Activated T-helper 1 cell treated with Interleukin-2 at 50 U/mL for 16 hours (primary cell): ENCODE measurements around the gene SH3BP2.

ENCODE experiments used
- DNase-seq: peaks from one replicate; pipeline ENCODE4 v3.0.0-alpha.2; 2020; ENCODE audit warnings: low read depth

The SH3BP2 gene

DNA sequence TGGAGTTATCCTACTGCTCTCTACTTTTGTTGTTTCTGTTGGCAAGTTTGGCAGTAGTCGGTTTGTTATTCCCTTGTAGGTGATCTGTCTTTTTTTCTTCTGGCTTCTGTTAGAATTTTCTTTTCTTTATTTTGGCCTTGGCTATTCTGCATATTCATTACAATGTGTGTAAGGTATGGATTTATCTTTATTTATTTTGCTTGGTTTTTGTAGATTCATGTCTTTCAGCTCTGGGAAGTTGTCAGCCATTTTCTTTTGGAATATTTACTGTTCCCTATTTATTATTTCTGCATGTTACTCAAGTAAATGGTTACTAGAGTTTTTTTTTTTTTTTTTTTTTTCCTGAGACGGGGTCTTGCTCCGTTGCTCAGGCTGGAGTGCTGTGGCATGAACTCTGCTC lies 63.4 kb downstream of the SH3BP2 start:
- no peak for DNase-seq

DNA sequence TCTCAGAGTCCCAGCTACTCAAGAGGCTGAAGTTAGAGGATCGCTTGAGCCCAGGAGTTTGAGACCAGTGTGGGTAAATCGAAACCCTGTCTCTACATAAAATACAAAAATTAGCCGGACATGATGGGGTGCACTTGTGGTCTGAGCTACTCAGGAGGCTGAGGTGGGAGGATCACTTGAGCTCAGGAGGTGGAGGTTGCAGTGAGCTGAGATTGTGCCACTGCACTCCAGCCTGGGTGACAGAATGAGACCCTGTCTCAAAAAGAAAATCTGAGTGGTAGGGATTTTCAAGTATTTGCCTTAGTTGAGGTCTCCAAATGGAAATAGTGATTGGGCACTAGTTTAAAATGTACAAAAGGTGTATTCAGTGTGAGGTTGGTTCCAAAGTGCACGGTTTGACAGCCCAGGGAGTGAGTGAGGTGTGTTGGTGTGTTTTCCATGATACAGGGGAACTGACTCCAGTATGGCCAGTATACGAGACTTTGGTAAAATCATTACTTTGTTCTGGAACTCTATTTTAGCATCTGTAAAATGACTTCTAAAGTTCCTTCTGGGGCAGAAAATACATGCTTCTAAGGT lies 64.6 kb downstream of the SH3BP2 start:
- DNase-seq = no peak

DNA sequence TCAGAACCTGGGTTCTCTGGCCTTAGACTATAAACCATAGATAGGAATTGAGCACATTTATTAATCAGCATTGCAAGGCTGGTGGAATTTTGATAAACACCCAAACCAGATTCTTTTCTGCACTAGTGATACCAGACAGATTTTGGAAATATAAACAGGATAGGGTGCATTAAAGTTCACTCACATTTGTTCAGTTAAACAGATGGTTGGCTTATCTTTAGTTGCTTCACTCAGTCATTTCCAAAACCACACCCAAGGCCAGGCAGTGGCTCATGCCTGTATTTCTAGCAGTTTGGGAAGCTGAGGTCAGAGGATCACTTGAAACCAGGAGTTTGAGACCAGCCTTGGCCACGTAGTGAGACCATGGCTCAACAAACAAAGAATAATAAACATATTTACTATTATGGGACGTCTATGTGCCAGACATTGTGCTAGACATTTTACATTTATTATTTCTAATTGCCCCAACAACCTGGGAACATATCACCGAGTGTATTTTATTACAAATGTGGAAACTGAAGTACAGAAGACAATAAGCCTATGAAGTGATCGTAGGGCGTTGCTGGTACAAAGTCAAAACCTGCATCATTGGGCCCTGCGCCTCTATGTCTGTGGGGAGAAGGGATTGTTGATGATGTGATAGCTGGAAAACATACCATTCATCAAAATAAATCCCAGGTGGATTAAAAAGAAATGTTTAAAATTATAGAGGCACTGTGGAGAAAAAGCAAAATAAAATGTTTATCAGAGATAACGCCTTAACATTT lies 65.7 kb downstream of the SH3BP2 start:
- no peak for DNase-seq

DNA sequence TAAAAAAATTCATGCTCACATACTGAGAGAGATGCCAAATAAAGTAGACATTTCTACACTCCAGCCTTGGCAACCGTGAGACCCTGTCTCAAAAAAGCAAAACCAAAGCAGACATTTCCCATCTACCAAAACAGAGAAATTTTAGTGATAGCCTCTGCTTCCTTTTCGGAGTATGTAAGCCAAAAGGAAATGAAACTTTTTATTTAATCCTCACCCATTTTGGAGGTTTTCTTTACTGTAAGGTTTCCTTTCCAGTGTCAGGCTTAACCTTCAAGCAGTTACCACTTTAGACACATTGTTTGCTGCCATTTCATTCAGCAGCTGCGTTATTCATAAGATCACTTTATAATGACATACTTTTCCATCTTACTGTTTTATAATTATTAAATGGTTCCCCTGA lies 66.6 kb downstream of the SH3BP2 start:
- no peak for DNase-seq

DNA sequence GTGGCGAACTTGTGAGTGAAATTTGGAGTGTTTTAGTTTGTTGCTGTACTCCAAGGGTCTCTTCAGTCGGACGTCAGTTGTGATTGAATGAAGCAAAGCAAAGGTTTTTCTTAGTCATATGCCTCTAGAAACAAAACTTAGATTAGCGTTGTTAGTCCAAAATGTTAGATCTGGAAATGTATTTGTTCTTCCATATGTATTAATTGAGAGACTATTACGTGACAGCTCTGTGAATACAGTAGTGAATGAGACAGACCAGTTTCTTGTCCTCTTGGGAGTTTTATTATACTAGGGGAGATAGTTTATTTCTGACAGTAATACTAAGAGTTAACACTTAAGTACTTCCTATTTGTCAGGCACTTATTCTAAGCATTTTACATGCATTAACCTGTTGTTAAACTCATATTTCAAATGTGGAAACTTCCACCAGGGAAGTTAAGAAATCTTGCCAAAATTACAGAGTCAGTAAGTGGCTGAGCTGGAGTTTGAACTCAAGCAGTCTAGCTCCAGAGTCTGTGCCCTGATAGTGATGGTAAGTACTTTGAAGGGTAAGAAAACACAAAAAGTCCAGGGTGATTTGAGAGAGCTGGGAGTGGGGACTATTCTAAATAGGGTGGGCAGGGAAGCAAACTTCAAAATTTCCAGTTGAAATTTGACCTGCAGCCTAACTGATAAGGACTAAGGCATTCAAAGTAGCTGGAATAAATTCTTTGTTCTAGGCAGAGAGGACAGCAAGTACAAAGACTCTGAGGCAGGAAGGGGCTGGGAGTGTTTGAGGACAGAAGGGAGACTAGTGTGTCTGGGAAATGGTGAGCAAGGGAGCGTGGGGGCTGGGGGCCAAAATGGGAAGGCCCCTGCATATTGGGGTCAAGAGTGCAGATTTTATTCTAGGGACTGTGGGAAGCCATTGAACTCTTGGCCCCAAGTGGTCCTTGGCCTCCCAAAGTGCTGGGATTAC lies 67.8 kb downstream of the SH3BP2 start:
- DNase-seq = no peak

DNA sequence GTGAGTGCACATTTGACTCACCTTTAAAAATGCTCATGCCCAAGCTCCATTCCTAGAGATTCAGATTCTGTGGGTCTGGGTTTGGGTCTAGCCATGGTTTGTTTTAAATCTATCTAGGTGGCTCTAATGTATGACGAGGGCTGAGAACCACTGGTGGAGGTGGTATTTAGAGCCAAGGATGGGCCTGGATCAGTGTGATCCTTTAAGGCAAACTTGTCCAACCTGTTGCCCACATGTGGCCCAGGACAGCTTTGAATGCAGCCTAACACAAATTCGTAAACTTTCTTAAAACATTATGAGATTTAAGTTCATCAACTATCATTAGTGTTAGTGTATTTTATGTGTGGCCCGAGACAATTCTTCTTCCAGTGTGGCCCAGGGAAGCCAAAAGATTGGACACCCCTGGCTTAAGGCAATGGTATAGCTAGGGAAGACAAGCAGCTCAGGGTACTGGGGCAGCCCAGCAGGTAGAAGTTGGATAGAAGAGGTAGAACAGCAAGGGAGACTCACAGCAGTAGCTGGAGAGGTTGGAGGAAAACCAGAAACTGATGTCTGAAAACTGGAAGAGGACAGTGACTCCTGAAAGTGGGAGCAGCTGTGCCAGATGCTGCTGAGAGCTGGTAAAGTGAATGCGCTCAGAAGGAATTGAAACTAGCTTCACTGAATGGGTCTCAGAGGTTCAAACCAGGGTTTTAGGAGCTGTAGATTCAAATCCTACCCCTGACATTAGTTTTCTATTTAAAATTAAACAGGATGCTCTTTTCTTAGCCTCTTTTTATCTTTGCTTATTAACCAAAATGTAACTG lies 68.9 kb downstream of the SH3BP2 start:
- no peak for DNase-seq

DNA sequence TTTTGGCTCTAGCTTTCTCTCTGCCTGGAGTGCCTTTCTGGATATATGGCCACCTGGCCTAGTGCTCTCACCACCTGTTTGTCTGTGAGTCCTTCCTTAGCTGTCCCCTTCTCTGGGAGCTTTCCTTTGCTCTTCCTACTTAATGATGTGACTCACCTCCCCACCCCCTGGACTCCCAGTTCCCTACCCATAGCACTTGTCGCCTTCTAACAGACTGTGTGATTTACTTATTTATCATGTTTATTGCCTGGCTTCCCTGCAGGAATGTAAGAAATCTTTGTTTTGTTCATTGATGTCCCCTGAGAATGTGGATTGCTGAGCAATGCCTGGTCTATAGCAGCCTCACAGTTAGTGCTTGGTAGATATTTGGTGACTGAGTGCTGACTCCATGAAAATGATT lies 69.6 kb downstream of the SH3BP2 start:
- no peak for DNase-seq

DNA sequence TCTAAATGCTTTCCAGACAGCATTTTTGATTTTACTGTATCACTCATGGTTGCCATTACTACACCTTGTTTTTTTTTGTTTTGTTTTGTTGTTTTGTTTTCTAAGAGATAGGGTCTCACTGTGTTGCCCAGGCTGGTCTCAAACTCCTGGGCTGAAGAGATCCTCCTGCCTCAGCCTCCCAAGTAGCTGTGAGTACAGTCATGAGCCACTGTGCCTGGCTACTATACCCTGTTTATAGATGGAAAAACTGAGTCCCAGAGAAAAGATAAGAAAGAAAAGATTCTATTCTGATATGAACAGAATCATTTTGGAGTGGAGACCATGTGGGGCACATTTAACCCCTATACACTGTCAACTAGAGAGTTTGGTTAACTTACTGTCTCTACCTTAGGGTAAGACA lies 70.8 kb downstream of the SH3BP2 start:
- DNase-seq = no peak

DNA sequence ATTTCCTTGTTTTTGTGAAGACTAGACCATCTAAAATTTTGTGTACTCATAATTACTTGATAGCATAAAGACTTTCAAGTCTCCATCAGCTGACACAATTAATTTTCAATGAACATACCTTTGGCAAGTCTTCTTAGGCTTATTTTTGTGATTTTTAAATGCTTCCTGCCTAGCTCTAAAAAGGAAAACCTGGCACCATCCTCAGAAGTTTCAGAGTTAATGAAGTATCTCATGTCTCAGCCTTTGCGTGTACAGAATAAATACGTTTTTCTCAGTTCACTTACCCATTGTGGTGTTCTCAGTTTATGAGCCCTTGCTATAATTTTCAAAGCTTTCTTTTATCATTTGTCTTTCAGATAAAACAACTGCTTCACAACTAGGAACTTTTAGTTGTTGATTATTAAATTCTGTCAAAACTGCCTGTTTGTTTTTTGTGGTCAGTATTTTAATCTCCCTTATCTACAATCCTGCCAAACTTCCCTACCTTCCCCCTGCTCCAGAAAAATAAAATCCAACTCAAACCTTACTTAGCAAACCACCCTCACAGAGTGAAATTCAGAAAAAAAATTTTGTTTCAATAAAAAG lies 72.4 kb downstream of the SH3BP2 start:
- DNase-seq = no peak

DNA sequence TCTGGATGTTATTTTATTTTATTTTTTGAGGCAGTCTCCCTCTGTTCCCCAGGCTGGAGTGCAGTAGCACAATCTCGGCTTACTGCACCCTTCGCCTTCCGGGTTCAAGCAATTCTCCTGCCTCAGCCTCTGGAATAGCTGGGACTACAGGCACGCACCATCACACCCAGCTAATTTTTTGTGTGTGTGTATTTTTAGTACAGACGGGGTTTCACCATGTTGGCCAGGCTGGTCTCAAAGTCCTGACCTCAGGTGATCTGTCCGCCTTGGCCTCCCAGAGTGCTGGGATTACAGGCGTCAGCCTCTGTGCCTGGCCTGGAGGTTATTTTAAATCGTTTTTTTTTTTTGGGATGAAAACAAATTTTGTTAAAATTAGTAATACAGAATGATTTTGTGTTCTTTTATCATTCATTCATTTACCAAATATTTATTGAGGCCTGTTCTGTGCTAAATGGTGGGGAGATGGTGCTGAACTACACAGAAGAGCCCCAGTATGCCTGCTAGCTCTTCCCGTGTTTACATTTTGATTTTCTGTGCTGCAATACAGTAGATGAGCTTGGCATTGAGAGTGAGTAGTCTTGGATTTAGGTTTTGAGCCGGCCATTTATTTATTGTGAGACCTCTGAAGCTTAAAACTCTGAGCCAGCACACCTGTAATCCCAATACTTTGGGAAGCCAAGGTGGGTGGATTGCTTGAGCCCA lies 73.4 kb downstream of the SH3BP2 start:
- no peak for DNase-seq

DNA sequence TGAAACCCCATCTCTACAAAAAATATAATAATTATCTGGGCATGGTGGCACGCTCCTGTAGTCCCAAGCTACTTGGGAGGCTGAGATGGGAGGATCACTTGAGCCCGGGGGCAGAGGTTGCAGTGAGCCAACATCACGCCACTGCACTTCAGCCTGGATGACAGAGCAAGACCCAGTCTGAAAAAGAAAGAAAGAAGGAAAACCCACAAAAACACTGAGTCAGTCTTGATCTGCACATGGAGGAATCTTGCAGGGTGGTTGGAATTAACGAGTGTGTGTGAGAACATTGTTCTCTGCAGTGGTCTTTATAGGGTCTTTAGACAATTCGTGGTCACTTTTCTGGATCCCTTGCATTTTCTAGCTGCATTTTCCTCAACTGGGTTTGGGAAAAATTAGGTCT lies 74.0 kb downstream of the SH3BP2 start:
- no peak for DNase-seq

DNA sequence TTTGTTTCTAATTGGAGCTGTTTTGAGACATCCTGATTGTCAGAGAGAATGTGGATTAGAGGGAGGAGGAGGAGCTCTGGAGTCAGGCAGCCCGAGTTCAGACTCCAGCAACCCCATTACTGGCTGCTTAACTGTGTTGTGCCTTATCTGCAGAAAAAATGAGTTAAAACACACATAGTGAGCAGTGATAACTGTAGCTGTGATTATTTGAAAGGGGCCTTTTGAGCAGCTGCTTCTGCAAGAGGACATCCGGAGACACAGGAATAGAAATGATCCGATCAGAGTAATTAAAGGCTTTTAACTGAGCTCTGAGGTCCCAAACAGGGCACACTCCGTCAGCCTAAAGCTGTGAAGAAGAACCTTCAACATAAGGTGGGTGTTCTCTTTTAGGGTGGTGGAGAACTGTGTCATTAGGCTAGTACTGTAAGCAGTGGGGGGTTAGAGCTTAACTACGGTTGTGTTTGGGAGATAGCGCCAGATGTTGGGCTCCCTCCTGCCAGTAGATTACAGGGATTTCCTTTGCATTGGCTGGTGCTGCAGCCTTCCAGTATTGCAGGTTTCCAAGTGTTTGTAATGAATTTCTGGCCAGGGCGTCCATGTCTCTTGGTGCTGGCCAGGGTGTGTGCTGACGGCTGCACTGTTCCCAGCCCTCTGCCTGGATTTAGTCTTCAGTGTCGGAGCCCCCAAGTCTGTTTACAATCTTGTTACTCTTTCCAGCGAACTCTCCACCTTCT lies 75.0 kb downstream of the SH3BP2 start:
- no peak for DNase-seq

DNA sequence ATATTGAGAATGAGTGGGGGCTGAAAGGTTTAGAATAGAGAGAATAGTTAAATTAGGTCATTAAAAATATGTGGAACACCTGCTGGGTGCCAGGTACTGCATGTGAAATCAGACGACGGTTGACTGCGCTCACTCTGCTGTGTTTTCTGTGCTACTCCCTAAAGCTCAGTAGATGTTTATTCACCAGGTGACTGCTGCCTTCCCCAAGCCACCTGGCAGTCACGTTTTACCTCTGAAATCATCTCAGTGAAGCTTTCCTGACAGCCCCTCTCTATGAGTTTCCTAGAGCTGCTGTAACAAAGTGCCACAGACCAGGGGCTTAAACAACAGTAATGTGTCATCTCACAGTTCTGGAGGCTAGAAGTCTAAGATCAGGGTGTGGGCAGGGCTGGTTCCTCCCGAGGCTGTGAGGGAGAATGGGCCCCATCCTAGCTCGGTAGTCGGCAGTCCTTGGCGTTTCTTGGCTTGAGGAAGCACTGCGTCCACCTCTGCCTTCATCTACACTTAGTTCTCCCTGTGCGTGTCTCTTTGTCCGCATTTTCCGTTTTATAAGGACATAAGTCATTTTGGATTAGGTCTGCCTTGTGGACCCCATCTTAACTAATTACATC lies 76.1 kb downstream of the SH3BP2 start:
- no peak for DNase-seq

DNA sequence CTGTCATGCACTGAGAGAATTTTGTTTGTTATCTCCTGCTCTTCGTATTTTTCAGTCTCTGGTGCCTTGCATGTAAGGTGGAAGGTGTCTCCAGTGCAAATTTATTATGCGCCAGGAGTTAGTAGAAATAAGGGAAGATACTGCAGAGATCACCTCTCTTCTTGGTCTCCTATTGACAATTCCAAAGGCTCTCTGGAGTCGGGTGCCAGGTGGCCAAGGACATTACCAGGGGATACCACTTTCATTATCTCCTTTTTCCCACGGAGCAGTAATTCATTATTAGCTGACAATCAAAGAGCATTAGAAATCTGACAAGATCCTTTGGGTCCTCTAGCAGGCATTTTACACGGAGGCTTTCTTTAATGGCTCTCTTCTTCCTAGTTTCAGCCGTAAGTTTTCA lies 76.8 kb downstream of the SH3BP2 start:
- DNase-seq = no peak

DNA sequence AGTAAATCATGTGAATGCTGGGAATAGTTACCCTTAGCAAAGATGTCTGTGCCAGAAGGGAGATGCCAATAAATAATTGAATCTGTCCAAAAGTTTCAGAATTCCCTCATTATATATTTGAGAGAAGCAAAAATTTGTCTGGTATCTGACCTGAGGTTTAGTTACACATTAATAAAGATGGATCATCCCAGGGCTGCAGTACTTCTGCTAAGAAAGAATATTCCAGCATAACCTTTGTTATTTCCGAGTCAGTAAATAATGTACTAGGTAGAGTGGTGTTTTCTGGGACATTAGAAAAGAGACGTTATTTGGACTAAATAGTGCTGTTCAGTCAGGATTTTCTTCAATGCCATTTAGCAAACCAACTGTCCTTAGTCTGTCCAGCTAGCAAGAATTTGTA lies 77.2 kb downstream of the SH3BP2 start:
- DNase-seq = no peak

DNA sequence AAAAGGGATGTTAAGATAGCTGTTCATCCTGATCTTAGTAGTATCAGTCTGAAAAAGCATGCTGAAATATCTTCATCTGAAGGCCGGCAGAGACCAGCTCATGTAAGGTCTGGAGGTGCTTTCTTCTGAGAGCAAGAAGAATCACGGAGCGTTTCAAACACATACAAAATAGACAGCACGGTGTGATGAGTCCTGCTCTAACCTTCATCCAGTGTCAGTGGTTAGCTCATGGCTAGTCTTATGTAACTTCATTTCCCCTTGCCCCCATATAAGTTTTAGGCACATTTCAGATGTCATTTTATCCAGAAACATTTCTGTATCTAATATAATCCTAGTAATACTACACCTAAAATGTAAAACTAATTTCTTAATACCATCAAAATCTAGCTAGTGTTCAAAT lies 78.6 kb downstream of the SH3BP2 start:
- DNase-seq = no peak

DNA sequence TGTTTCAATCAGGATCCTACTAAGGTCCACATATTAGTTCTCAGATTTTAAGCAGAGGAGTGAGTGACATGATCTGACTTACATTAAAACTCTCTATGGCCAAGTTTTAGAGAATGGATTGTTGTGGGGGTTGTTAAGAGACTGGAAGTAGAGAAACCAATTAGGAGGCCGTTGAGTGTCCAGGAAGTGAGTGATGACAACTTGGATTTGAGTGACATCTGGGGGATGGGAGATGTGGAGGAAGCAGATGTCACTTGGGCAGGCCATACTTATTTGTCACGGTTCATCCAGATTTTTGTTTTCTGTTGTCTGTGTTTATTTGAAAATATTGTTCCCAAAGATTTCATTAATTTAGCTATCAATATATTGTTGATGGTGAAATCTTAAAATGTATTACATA lies 79.0 kb downstream of the SH3BP2 start:
- DNase-seq = no peak

DNA sequence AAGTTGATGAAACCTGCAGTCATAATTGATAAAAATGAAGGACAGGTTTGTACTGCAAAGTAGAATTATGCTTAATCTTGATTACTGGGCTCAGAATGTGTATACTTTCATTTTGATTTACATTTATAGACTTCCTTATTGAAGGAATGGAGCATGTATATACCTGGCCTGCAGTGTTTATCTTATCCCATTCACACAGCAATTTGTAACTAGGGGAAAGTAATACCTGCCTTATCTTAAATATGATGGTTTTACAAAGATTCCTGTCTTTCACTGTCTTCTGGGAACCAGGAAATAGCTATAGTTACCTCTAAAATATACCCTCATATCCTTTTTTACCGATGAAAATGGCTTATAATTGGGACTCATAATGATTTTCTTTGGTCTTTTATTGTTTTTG lies 80.4 kb downstream of the SH3BP2 start:
- DNase-seq = no peak

DNA sequence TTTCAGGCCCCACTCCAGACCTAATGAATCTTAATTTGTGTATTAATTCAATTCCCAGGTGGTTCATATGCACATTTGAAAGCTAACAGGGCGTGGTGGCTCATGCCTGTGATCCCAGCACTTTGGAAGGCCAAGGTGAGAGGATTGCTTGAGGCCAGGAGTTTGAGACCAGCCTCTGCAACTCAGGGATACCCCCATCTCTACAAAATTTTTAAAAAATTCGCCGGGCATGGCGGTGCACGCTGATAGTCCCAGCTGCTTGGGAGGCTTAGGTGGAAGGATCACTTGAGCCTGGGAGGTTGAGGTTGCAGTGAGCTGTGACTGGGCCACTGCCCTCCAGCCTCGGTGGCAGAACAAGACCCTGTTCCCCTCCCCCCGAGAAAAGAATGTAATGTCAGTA lies 82.0 kb downstream of the SH3BP2 start:
- DNase-seq = no peak

DNA sequence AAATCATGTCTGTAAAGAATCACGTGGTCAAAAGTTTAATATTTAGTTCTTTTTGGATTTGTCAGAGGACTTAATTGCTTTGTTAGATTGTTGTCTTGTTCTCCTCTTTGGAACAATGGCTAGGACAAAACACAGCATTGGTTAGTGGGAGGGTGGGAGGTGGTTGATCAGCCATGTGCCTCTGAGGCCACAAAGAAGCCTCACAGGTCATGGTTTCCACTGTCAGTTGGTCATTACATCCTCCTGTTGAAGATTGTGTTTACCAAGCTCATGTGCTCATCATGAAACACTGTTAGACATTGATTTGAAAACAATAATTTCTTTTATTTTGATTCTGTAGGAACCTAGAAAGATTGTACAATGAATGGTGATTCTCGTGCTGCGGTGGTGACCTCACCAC lies 82.7 kb downstream of the SH3BP2 start:
- no peak for DNase-seq
